Lung (tissue), 12 donors: Measurements from ENCODE around the gene OSMR. TPM values are rescaled to one million over a fixed set of nuclear protein-coding genes. Genes with fewer than 3 reads are reported as not detected.

Experiments
- ATAC-seq: fragments of 200-7000 bp; cut with Tn5 transposase; one replicate; pipeline ENCODE4 v1.9.1; 2020; ENCODE audit warnings: moderate number of reproducible peaks; ENCODE audit not compliant: insufficient read depth, low FRiP score
- DNase-seq, 3 donors: peaks; one replicate each; pipeline ENCODE4 v3.0.0-alpha.2; 2013 to 2017
- H3K27ac ChIP-seq, 2 donors: one replicate each; pipeline ENCODE4 v1.5.1; 2013; ENCODE audit warnings: mild to moderate bottlenecking in 2 of 2, moderate library complexity in 2 of 2, control low read depth in 1 of 2, inconsistent platforms in 1 of 2, low read depth in 1 of 2, low read length in 1 of 2
- H3K27me3 ChIP-seq, 3 donors: one replicate each; pipeline ENCODE4 v1.5.1; 2013; ENCODE audit warnings: low read length in 2 of 3; ENCODE audit not compliant: control insufficient read depth in 3 of 3, insufficient read depth in 3 of 3
- H3K36me3 ChIP-seq, 4 donors: one replicate each; pipeline ENCODE4 v1.5.1; 2013; ENCODE audit warnings: low read length in 4 of 4, mild to moderate bottlenecking in 1 of 4, moderate library complexity in 1 of 4; ENCODE audit not compliant: control insufficient read depth in 4 of 4, insufficient read depth in 4 of 4
- H3K4me1 ChIP-seq, 5 donors: one replicate each; pipeline ENCODE4 v1.5.1; 2013; ENCODE audit warnings: low read length in 5 of 5, mild to moderate bottlenecking in 2 of 5, moderate library complexity in 1 of 5; ENCODE audit not compliant: control insufficient read depth in 5 of 5, insufficient read depth in 5 of 5
- H3K4me3 ChIP-seq: one replicate; pipeline ENCODE4 v1.5.1; 2013; ENCODE audit warnings: mild to moderate bottlenecking, control low read depth, moderate library complexity
- H3K9ac ChIP-seq, 2 donors: one replicate each; pipeline ENCODE4 v1.5.1; 2013; ENCODE audit warnings: low read length in 2 of 2, control low read depth in 1 of 2; ENCODE audit not compliant: insufficient read depth in 1 of 2
- H3K9me3 ChIP-seq, 4 donors: one replicate each; pipeline ENCODE4 v1.5.1; 2013; ENCODE audit warnings: low read length in 3 of 4, mild to moderate bottlenecking in 1 of 4, moderate library complexity in 1 of 4; ENCODE audit not compliant: control insufficient read depth in 4 of 4, insufficient read depth in 3 of 4
- WGBS, 2 donors: extraction: QIAGEN DNeasy Blood & Tissue Kit; methylation state at CpG; one replicate each; pipeline ENCODE4 v1.1.7; 2013; 5-methylcytosine and 5-hydroxymethylcytosine counted together
- polyA plus RNA-seq, 2 donors: library from polyadenylated mRNA; stranded (reverse); fragments of 200-250 nt; gene quantifications; one replicate each; pipeline ENCODE4 v1.2.1, GENCODE V29; 2013
- total RNA-seq, 2 donors: library from RNA; depleted of rRNA in 1 of 2; stranded (reverse); fragments of >200 nt in 1 of 2; gene quantifications; one replicate each; pipeline ENCODE4 v1.2.1, GENCODE V29; 2014 to 2021
- TF ChIP-seq, protein P1 (sequence below): IDR thresholded peaks from 2 replicates; pipeline ENCODE4 v1.5.1; 2012; ENCODE audit warnings: mild to moderate bottlenecking; ENCODE audit errors: control extremely low read depth, extremely low read depth
- donor health status: control.
- donor health status: control.
- donor health status: Bipolar disorder and iron deficiency.
- donor health status: healthy.
- donor health status: DM: yes; HTN: yes; CAD: no.

Gene OSMR
- total and polyA plus RNA-seq, 4 donors, result 15.4 to 72.8 (median 57.4) TPM

- Histone ChIP-seq H3K4me1 (peaks cover 0 to 23% (median 0%) of the 10 kb centered on the region in 5 donors), H3K9ac (no peak overlapping the region), H3K27me3 (no peaks in the 10 kb centered on the region), H3K27ac (no peak overlapping the region), H3K36me3 (peaks cover 11 to 29% (median 27%) of the 10 kb centered on the region in 4 donors), H3K4me3 (no peak overlapping the region), H3K9me3 (no peaks in the 10 kb centered on the region)
- peak; percentile 27 for ATAC-seq
- DNase-seq, result peak in 2 of 3 donors; percentile 26 to 32
- 45 to 58% methylated on average over 2 of the region's 2 CpGs for WGBS, 2 donors
- TF ChIP-seq, protein P1, sequence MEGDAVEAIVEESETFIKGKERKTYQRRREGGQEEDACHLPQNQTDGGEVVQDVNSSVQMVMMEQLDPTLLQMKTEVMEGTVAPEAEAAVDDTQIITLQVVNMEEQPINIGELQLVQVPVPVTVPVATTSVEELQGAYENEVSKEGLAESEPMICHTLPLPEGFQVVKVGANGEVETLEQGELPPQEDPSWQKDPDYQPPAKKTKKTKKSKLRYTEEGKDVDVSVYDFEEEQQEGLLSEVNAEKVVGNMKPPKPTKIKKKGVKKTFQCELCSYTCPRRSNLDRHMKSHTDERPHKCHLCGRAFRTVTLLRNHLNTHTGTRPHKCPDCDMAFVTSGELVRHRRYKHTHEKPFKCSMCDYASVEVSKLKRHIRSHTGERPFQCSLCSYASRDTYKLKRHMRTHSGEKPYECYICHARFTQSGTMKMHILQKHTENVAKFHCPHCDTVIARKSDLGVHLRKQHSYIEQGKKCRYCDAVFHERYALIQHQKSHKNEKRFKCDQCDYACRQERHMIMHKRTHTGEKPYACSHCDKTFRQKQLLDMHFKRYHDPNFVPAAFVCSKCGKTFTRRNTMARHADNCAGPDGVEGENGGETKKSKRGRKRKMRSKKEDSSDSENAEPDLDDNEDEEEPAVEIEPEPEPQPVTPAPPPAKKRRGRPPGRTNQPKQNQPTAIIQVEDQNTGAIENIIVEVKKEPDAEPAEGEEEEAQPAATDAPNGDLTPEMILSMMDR, result no peak
Measured at GRCh38 chr5:38940230-38940858, 94.5 kb downstream of the OSMR start.

GRCh38 chr5:38941912-38942311 is 96.1 kb downstream of the OSMR start:
- no peaks in the 10 kb centered on the region for H3K27me3 ChIP-seq
- TF ChIP-seq, protein P1, result no peak
- no peak overlapping the region for H3K4me3 ChIP-seq
- ATAC-seq (no peak), DNase-seq (no peak)
- H3K9ac ChIP-seq, result no peak overlapping the region
- 98% methylated on average over 2 of the region's 2 CpGs for WGBS, 2 donors
- no peak overlapping the region for H3K27ac ChIP-seq
- no peaks in the 10 kb centered on the region for H3K9me3 ChIP-seq
- H3K4me1 ChIP-seq, result peaks cover 0 to 23% (median 0%) of the 10 kb centered on the region in 5 donors
- H3K36me3 ChIP-seq, result peaks cover 11 to 35% (median 28%) of the 10 kb centered on the region in 4 donors

DNA sequence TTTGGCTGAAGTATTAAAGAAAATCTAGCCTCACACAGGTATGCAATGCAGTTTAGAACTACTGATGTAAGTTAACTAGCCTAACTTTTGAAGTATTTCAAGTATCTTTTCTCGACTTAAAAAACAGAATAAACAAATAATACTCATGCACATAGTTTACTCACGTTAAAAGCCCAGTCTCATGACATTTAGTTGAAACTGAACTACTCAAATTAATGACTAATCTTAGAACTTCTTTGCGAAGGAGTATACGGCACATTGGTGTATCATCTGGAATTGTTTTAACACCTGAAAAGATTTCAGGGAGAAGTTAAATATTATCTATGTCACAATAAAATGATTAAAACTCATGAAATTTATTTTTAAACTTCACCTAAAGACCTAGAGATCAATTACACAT is 98.5 kb downstream of the OSMR start:
- Histone ChIP-seq H3K36me3 (peaks cover 9 to 39% (median 29%) of the 10 kb centered on the region in 4 donors), H3K9ac (no peak overlapping the region), H3K4me3 (no peak overlapping the region), H3K9me3 (no peaks in the 10 kb centered on the region), H3K27ac (no peak overlapping the region), H3K4me1 (peaks cover 0 to 18% (median 0%) of the 10 kb centered on the region in 5 donors), H3K27me3 (no peaks in the 10 kb centered on the region)
- 74 to 92% methylated on average over 4 of the region's 4 CpGs for WGBS, 2 donors
- TF ChIP-seq, protein P1, result no peak
- ATAC-seq (no peak), DNase-seq (no peak)

DNA sequence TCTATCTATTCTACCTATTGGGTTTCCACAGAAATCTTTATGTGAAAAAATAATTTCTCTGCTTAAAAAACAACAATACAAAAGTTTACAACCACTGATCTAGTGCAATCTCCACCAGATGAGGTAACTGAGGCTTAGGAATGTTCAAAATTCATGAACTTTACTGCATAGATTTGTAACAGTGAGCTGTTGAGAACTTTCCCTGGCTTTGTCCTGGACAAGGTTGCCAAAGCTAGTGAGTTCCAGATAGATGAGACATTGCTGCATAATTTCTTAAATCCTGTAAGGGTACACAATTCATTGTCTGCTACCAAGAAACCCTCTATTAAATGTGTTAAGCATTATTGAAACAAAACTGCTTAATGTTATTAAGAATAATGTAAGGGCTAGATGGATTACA is 102.7 kb downstream of the OSMR start:
- peaks cover 13 to 56% (median 28%) of the 10 kb centered on the region in 4 donors for H3K36me3 ChIP-seq

More for the DNA sequence above, 102.7 kb downstream of the OSMR start:
- Histone ChIP-seq H3K9ac (no peak overlapping the region), H3K4me3 (no peak overlapping the region), H3K27me3 (no peaks in the 10 kb centered on the region), H3K9me3 (no peaks in the 10 kb centered on the region), H3K27ac (no peak overlapping the region), H3K4me1 (no peaks in the 10 kb centered on the region)
- TF ChIP-seq, protein P1, result no peak
- DNase-seq, result no peak
- ATAC-seq, result no peak
